K562 (cell line): ENCODE measurements around the gene TTLL10. TPM values are rescaled to one million over a fixed set of nuclear protein-coding genes. Genes with fewer than 3 reads are reported as not detected.

Source experiments
- BMI1 ChIP-seq: fragments of 150-350 bp; IDR thresholded peaks from 2 replicates; pipeline ENCODE4 v1.6.1; 2014; ENCODE audit warnings: low read length
- DIDO1 ChIP-seq: fragments of 450-650 bp; IDR thresholded peaks from 2 replicates; pipeline ENCODE4 v1.6.1; 2016; ENCODE audit warnings: low read depth, missing biosample characterization, missing genetic modification characterization
- DNMT1 ChIP-seq: fragments of 450-650 bp; IDR thresholded peaks from 2 replicates; pipeline ENCODE4 v1.6.1; 2016; ENCODE audit warnings: antibody characterized with exemption, mild to moderate bottlenecking
- E2F1 ChIP-seq: sonication (generic); formaldehyde crosslinking; IDR thresholded peaks from 2 replicates; pipeline ENCODE4 v1.8.1; 2023; ENCODE audit warnings: mild to moderate bottlenecking, missing genetic modification reagents, moderate library complexity
- HOXB6 ChIP-seq: fragments of 250-450 bp; sonication (Bioruptor Pico); IDR thresholded peaks from 2 replicates; pipeline ENCODE4 v1.5.1; 2022; ENCODE audit warnings: mild to moderate bottlenecking, borderline replicate concordance
- L3MBTL2 ChIP-seq: fragments of 450-650 bp; IDR thresholded peaks from 2 replicates; pipeline ENCODE4 v1.6.1; 2016; ENCODE audit warnings: mild to moderate bottlenecking, moderate library complexity
- LEF1 ChIP-seq: fragments of 450-650 bp; IDR thresholded peaks from 2 replicates; pipeline ENCODE4 v1.6.1; 2016; ENCODE audit warnings: mild to moderate bottlenecking
- MAFG ChIP-seq: fragments of 450-650 bp; conservative IDR thresholded peaks from 2 replicates; pipeline ENCODE4 v1.6.1; 2016; ENCODE audit warnings: missing genetic modification characterization, missing compliant biosample characterization
- NRF1 ChIP-seq, 2 experiments: fragments of 450-650 bp; IDR thresholded peaks in 1 of 2; conservative IDR thresholded peaks in 1 of 2; 2 replicates each; pipeline ENCODE4 v1.6.1; 2014; ENCODE audit warnings: mild to moderate bottlenecking in 2 of 2
- POLR2G ChIP-seq: fragments of 200-400 bp; formaldehyde crosslinking; IDR thresholded peaks from 2 replicates; pipeline ENCODE4 v1.6.1; 2017; ENCODE audit warnings: low read depth, mild to moderate bottlenecking, antibody characterized with exemption, low read length, moderate library complexity
- SAP30 ChIP-seq: fragments of 200-600 bp; sonication (generic); IDR thresholded peaks from 2 replicates; pipeline ENCODE4 v1.6.1; 2012; ENCODE audit warnings: borderline replicate concordance, low read depth, mild to moderate bottlenecking, moderate library complexity, low read length, control low read depth, inconsistent platforms; ENCODE audit not compliant: insufficient read depth, poor library complexity, severe bottlenecking
- SP1 ChIP-seq: sonication (generic); formaldehyde crosslinking; IDR thresholded peaks from 2 replicates; pipeline ENCODE4 v1.8.1; 2022; ENCODE audit warnings: mild to moderate bottlenecking, missing genetic modification reagents
- STAT5A ChIP-seq: IDR thresholded peaks from 2 replicates; pipeline ENCODE4 v1.6.1; 2012; ENCODE audit warnings: low read length, inconsistent platforms, borderline replicate concordance
- ZKSCAN3 ChIP-seq: fragments of 250-450 bp; sonication (Bioruptor Pico); IDR thresholded peaks from 2 replicates; pipeline ENCODE4 v1.4.0; 2020
- ZNF311 ChIP-seq: fragments of 250-450 bp; sonication (Bioruptor Pico); IDR thresholded peaks from 2 replicates; pipeline ENCODE4 v1.4.0; 2020; ENCODE audit warnings: mild to moderate bottlenecking, moderate library complexity
- ZNF324 ChIP-seq: fragments of 250-450 bp; sonication (Bioruptor Pico); IDR thresholded peaks from 2 replicates; pipeline ENCODE4 v1.4.0; 2020; ENCODE audit warnings: mild to moderate bottlenecking
- ZNF408 ChIP-seq: fragments of 250-450 bp; sonication (Bioruptor Pico); IDR thresholded peaks from 2 replicates; pipeline ENCODE4 v1.4.0; 2020; ENCODE audit warnings: low read depth, mild to moderate bottlenecking, moderate library complexity
- ZNF707 ChIP-seq: fragments of 250-450 bp; sonication (Bioruptor Pico); conservative IDR thresholded peaks from 2 replicates; pipeline ENCODE4 v1.8.0; 2022; ENCODE audit warnings: inconsistent platforms, mild to moderate bottlenecking, moderate library complexity
- ZSCAN32 ChIP-seq: fragments of 450-650 bp; formaldehyde crosslinking; IDR thresholded peaks from 2 replicates; pipeline ENCODE4 v1.4.0; 2020; ENCODE audit warnings: mild to moderate bottlenecking, moderate library complexity
- polyA plus RNA-seq, 8 experiments: library from polyadenylated mRNA; depleted of rRNA in 4 of 8; stranded (reverse) in 5 of 8; unstranded in 3 of 8; fragments of >200 nt; fragmentation: Nextera tagmentation in 2 of 8; fragmentation: Illumina TruSeq in 1 of 8; extraction: Ambion mirVana in 2 of 8; extraction: Trizol in 1 of 8; gene quantifications; 2 replicates each; pipeline versions ENCODE4 v1.2.1 to v1.2.3, GENCODE V29; 2011 to 2014; ENCODE audit warnings: inconsistent platforms in 1 of 8, missing spikeins in 1 of 8
- total RNA-seq, 7 experiments: library from RNA; depleted of rRNA in 6 of 7; stranded (reverse); fragments of >200 nt in 6 of 7; fragmentation: Illumina TruSeq in 2 of 7; extraction: Trizol in 2 of 7; gene quantifications; 2 replicates each; pipeline versions ENCODE4 v1.2.1 to v1.2.3, GENCODE V29; 2011 to 2021; ENCODE audit warnings: low replicate concordance in 1 of 7
- TF ChIP-seq, protein P1 (sequence below): fragments of 250-450 bp; sonication (Bioruptor Pico); IDR thresholded peaks from 2 replicates; pipeline ENCODE4 v1.8.0; 2022; ENCODE audit warnings: moderate library complexity, mild to moderate bottlenecking, inconsistent platforms
- TF ChIP-seq, protein P2 (sequence below), 2 experiments: fragments of 450-650 bp; conservative IDR thresholded peaks; 2 replicates each; pipeline ENCODE4 v1.6.1; 2017; ENCODE audit warnings: mild to moderate bottlenecking in 2 of 2, moderate library complexity in 2 of 2
- TF ChIP-seq, protein P3 (sequence below): fragments of 450-650 bp; IDR thresholded peaks from 2 replicates; pipeline ENCODE4 v1.7.0; 2016; ENCODE audit warnings: borderline replicate concordance

The TTLL10 gene
- total and polyA plus RNA-seq, 9 of the 15 experiments (the other 6 are each of a cell fraction or from before 2014, with no cell fraction given): not detected

GRCh38 chr1:1157426-1157913, 16.2 kb upstream of the TTLL10 start (continued):
- TF ChIP-seq DIDO1 (tag) (no peak), SP1 (CRISPR knock-in tag) (peak; percentile 45; the same call in 1 of the 2 replicates), HOXB6 (CRISPR knock-in tag) (no peak), ZKSCAN3 (no peak), ZNF324 (CRISPR knock-in tag) (no peak), ZNF408 (CRISPR knock-in tag) (no peak), STAT5A (no peak), BMI1 (no peak), MAFG (tag) (no peak), POLR2G (no peak), L3MBTL2 (peak; percentile 70), LEF1 (peak; percentile 23; the same call in 1 of the 2 replicates), ZSCAN32 (CRISPR knock-in tag) (no peak), DNMT1 (no peak), ZNF311 (CRISPR knock-in tag) (no peak), NRF1 (conservative IDR thresholded peaks at IDR 0.05 in 1 of 2, IDR thresholded peaks at IDR 0.05 in 1 of 2) (no peak), SAP30 (no peak), E2F1 (CRISPR knock-in tag) (no peak), ZNF707 (CRISPR knock-in tag) (no peak)
- TF ChIP-seq, protein P1, sequence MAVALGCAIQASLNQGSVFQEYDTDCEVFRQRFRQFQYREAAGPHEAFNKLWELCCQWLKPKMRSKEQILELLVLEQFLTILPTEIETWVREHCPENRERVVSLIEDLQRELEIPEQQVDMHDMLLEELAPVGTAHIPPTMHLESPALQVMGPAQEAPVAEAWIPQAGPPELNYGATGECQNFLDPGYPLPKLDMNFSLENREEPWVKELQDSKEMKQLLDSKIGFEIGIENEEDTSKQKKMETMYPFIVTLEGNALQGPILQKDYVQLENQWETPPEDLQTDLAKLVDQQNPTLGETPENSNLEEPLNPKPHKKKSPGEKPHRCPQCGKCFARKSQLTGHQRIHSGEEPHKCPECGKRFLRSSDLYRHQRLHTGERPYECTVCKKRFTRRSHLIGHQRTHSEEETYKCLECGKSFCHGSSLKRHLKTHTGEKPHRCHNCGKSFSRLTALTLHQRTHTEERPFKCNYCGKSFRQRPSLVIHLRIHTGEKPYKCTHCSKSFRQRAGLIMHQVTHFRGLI: no peak
- TF ChIP-seq, protein P2, sequence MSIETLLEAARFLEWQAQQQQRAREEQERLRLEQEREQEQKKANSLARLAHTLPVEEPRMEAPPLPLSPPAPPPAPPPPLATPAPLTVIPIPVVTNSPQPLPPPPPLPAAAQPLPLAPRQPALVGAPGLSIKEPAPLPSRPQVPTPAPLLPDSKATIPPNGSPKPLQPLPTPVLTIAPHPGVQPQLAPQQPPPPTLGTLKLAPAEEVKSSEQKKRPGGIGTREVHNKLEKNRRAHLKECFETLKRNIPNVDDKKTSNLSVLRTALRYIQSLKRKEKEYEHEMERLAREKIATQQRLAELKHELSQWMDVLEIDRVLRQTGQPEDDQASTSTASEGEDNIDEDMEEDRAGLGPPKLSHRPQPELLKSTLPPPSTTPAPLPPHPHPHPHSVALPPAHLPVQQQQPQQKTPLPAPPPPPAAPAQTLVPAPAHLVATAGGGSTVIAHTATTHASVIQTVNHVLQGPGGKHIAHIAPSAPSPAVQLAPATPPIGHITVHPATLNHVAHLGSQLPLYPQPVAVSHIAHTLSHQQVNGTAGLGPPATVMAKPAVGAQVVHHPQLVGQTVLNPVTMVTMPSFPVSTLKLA (conservative IDR thresholded peaks at IDR 0.05): peak in 1 of 2 experiments; percentile 44; a peak in 1 of 4 replicates
- TF ChIP-seq, protein P3, sequence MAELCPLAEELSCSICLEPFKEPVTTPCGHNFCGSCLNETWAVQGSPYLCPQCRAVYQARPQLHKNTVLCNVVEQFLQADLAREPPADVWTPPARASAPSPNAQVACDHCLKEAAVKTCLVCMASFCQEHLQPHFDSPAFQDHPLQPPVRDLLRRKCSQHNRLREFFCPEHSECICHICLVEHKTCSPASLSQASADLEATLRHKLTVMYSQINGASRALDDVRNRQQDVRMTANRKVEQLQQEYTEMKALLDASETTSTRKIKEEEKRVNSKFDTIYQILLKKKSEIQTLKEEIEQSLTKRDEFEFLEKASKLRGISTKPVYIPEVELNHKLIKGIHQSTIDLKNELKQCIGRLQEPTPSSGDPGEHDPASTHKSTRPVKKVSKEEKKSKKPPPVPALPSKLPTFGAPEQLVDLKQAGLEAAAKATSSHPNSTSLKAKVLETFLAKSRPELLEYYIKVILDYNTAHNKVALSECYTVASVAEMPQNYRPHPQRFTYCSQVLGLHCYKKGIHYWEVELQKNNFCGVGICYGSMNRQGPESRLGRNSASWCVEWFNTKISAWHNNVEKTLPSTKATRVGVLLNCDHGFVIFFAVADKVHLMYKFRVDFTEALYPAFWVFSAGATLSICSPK: no peak
